H1 (cell line): ENCODE measurements around the gene CMTR2. TPM values are rescaled to one million over a fixed set of nuclear protein-coding genes. Genes with fewer than 3 reads are reported as not detected.

Experiments
- ATF2 ChIP-seq: IDR thresholded peaks from 2 replicates; pipeline ENCODE4 v1.6.1; 2012; ENCODE audit warnings: low read length, inconsistent platforms
- CREB1 ChIP-seq: IDR thresholded peaks from 2 replicates; pipeline ENCODE4 v1.6.1; 2012; ENCODE audit warnings: inconsistent platforms
- CTCF ChIP-seq, 3 experiments: IDR thresholded peaks; 1 replicate in 2 of 3; 2 replicates in 1 of 3; pipeline versions ENCODE4 v1.5.1 to v1.6.1; 2011; ENCODE audit warnings: low read length in 3 of 3, mild to moderate bottlenecking in 3 of 3, inconsistent platforms in 2 of 3, low read depth in 1 of 3, moderate library complexity in 1 of 3; ENCODE audit not compliant: insufficient read depth in 1 of 3; ENCODE audit errors: control extremely low read depth in 1 of 3
- RFX5 ChIP-seq: IDR thresholded peaks from 2 replicates; pipeline ENCODE4 v1.6.1; 2011; ENCODE audit warnings: low read depth, low read length, improper control_type of control experiment, borderline replicate concordance
- polyA plus RNA-seq, 7 experiments: library from polyadenylated mRNA; depleted of rRNA in 3 of 7; stranded (reverse) in 5 of 7; unstranded in 2 of 7; fragments of >200 nt in 5 of 7; fragments of 200-250 nt in 2 of 7; gene quantifications; 1 replicate in 5 of 7; 2 replicates in 1 of 7; 4 replicates in 1 of 7; pipeline versions ENCODE4 v1.2.1 to v1.2.3, GENCODE V29; 2011 to 2013; ENCODE audit warnings: missing spikeins in 2 of 7, mixed read lengths in 2 of 7
- total RNA-seq: library from RNA; stranded (reverse); fragmentation: NEBNext Ultra II Directional; extraction: Animal tissue kit (Norgen Biotek cat#: 25700); gene quantifications from 2 replicates; pipeline ENCODE4 v1.2.1, GENCODE V29; 2021
- TF ChIP-seq, protein P1 (sequence below): IDR thresholded peaks from 2 replicates; pipeline ENCODE4 v1.6.1; 2011; ENCODE audit warnings: low read length, improper control_type of control experiment

CMTR2 gene
- total and polyA plus RNA-seq, 2 of the 8 experiments (the other 6 are each of a cell fraction or from before 2014, with no cell fraction given) = 8.5 to 12.8 TPM

GRCh38 chr16:71311553-71312158 is 22.5 kb upstream of the CMTR2 start (continued):
- TF ChIP-seq ATF2 (no peak), CREB1 (peak; percentile 27; the same call in 1 of the 2 replicates), RFX5 (no peak), CTCF (IDR thresholded peaks at IDR 0.05; ENCODE audit: control extremely low read depth in 1 of 3, insufficient read depth in 1 of 3, low read depth in 1 of 3, low read length in 3 of 3) (peak; percentile 55 to 92 (median 87))
- TF ChIP-seq, protein P1, sequence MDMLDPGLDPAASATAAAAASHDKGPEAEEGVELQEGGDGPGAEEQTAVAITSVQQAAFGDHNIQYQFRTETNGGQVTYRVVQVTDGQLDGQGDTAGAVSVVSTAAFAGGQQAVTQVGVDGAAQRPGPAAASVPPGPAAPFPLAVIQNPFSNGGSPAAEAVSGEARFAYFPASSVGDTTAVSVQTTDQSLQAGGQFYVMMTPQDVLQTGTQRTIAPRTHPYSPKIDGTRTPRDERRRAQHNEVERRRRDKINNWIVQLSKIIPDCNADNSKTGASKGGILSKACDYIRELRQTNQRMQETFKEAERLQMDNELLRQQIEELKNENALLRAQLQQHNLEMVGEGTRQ = no peak
